Measurements from ENCODE around the gene SLC38A9. TPM values are rescaled to one million over a fixed set of nuclear protein-coding genes. Genes with fewer than 3 reads are reported as not detected.
A peak's percentile ranks its signal among the peaks of the same experiment; 100 is the strongest.

SLC38A9 gene
- total and polyA plus RNA-seq, 9 of the 15 experiments (the other 6 are each of a cell fraction or from before 2014, with no cell fraction given), result 14.0 to 34.5 (median 20.7) TPM

- 0 out of 2 replicates have a peak, but pooled peaks have one; percentile 54 for TF ChIP-seq HNRNPL (IDR thresholded peaks at IDR 0.05; ENCODE audit: low read depth, low read length)
- no peak for TF ChIP-seq ZNF609 (CRISPR knock-in tag; IDR thresholded peaks at IDR 0.05; ENCODE audit: borderline replicate concordance)
- TF ChIP-seq MIER1 (IDR thresholded peaks at IDR 0.05; ENCODE audit: low read depth), result 0 out of 2 replicates have a peak, but pooled peaks have one; percentile 15
- peak; percentile 89 for TF ChIP-seq TFAP4 (CRISPR knock-in tag; IDR thresholded peaks at IDR 0.05; ENCODE audit: borderline replicate concordance)
- TF ChIP-seq MGA (IDR thresholded peaks at IDR 0.05), result peak; percentile 91
- TF ChIP-seq ZBTB9 (CRISPR knock-in tag; IDR thresholded peaks at IDR 0.05), result peak; percentile 49; the same call in 1 of the 2 replicates
Observed at GRCh38 chr5:55712023-55712859, at the start of gene SLC38A9 (continued).
